ENCODE measurements around the gene TM9SF1. TPM values are rescaled to one million over a fixed set of nuclear protein-coding genes. Genes with fewer than 3 reads are reported as not detected.

Gene TM9SF1
- total RNA-seq, 4 donors from 2014 or later, result 27.0 to 44.6 (median 43.8) TPM

GRCh38 chr14:24176599-24176998 lies 18.6 kb downstream of the TM9SF1 start:
- H3K36me3 ChIP-seq, result peaks cover 22 to 65% (median 62%) of the 10 kb centered on the region in 4 donors
- WGBS, result 95% methylated on average over 5 of the region's 5 CpGs
- no peak overlapping the region for H3K27ac ChIP-seq (replicated peaks in 1 of 4)
- H3K4me3 ChIP-seq, result no peak overlapping the region
- peaks cover 14 to 31% (median 28%) of the 10 kb centered on the region in 4 donors for H3K4me1 ChIP-seq
- no peak for DNase-seq (ENCODE audit: extremely low spot score)
- TF ChIP-seq CTCF (IDR thresholded peaks at IDR 0.05), result no peak
- TF ChIP-seq POLR2AphosphoS5 (IDR thresholded peaks at IDR 0.05), result no peak
- no peak for TF ChIP-seq EP300 (IDR thresholded peaks at IDR 0.05)
- no peak for TF ChIP-seq POLR2A (IDR thresholded peaks at IDR 0.05; ENCODE audit: low read depth)
- H3K9me3 ChIP-seq, result no peaks in the 10 kb centered on the region
- intact Hi-C loops (cut with DNase I), result no loop called here
- no peaks in the 10 kb centered on the region for H3K27me3 ChIP-seq

GRCh38 chr14:24172871-24173281 lies 22.4 kb downstream of the TM9SF1 start:
- no peak for DNase-seq (ENCODE audit: extremely low spot score)
- Histone ChIP-seq H3K4me3 (peak overlapping the region in 2 of 4 donors; percentile 49 to 58), H3K9me3 (no peaks in the 10 kb centered on the region), H3K27ac (replicated peaks in 1 of 4) (peak overlapping the region in 2 of 4 donors; percentile 23 to 75), H3K27me3 (no peaks in the 10 kb centered on the region), H3K36me3 (peaks cover 8 to 45% (median 37%) of the 10 kb centered on the region in 4 donors), H3K4me1 (peaks cover 7 to 22% (median 20%) of the 10 kb centered on the region in 4 donors)
- 71% methylated on average over 20 of the region's 20 CpGs for WGBS
- TF ChIP-seq CTCF (IDR thresholded peaks at IDR 0.05) (no peak), POLR2A (IDR thresholded peaks at IDR 0.05; ENCODE audit: low read depth) (no peak), POLR2AphosphoS5 (IDR thresholded peaks at IDR 0.05) (no peak)
- intact Hi-C loops (cut with DNase I), result no loop called here

GRCh38 chr14:24172261-24172860 lies 22.9 kb downstream of the TM9SF1 start:
- Histone ChIP-seq H3K36me3 (peaks cover 7 to 45% (median 36%) of the 10 kb centered on the region in 4 donors), H3K27me3 (no peaks in the 10 kb centered on the region), H3K4me1 (peaks cover 7 to 22% (median 20%) of the 10 kb centered on the region in 4 donors), H3K9me3 (no peaks in the 10 kb centered on the region), H3K4me3 (peak overlapping the region; percentile 49 to 58 (median 52)), H3K27ac (replicated peaks in 1 of 4) (peak overlapping the region; percentile 40 to 75 (median 59))
- DNase-seq (ENCODE audit: extremely low spot score), result no peak
- 41% methylated on average over 21 of the region's 30 CpGs for WGBS
- intact Hi-C loops (cut with DNase I), result no loop called here
- TF ChIP-seq POLR2A (IDR thresholded peaks at IDR 0.05; ENCODE audit: low read depth), result no peak
- TF ChIP-seq CTCF (IDR thresholded peaks at IDR 0.05), result no peak
- TF ChIP-seq EP300 (IDR thresholded peaks at IDR 0.05), result no peak
- no peak for TF ChIP-seq POLR2AphosphoS5 (IDR thresholded peaks at IDR 0.05)

GRCh38 chr14:24171422-24172260 lies 23.6 kb downstream of the TM9SF1 start, which contains the start of gene REC8:
REC8 (plus strand) TSS chr14:24172080; CDS start chr14:24172553, 473 bp downstream.
- Histone ChIP-seq H3K9me3 (no peaks in the 10 kb centered on the region), H3K27me3 (no peaks in the 10 kb centered on the region), H3K36me3 (peaks cover 15 to 45% (median 36%) of the 10 kb centered on the region in 4 donors), H3K4me1 (peaks cover 7 to 22% (median 20%) of the 10 kb centered on the region in 4 donors), H3K4me3 (peak within 1 kb of the TSS; percentile 49 to 58 (median 52)), H3K27ac (replicated peaks in 1 of 4) (peak within 1 kb of the TSS; percentile 40 to 75 (median 59))
- DNase-seq (ENCODE audit: extremely low spot score), result peak; percentile 95
- WGBS, result 39% methylated on average over 11 of the region's 63 CpGs
- intact Hi-C loops (cut with DNase I), result no loop called here
- TF ChIP-seq POLR2AphosphoS5 (IDR thresholded peaks at IDR 0.05) (peak; percentile 14 to 32), CTCF (IDR thresholded peaks at IDR 0.05) (no peak)

Data from esophagus muscularis mucosa (tissue), 4 donors.